PFSK-1 (cell line): Measurements from ENCODE around the gene ITGAL.

Experiments
- FOXP2 ChIP-seq: optimal IDR thresholded peaks from 2 replicates; pipeline ENCODE3; 2011; ENCODE audit warnings: borderline replicate concordance, control low read depth, inconsistent platforms; ENCODE audit not compliant: insufficient read depth; ENCODE audit errors: extremely low read length, extremely low read depth
- POLR2AphosphoS5 ChIP-seq: IDR thresholded peaks from 2 replicates; pipeline ENCODE4 v1.6.1; 2012; ENCODE audit warnings: low read depth, mild to moderate bottlenecking, control low read depth, low read length, moderate library complexity
- SIN3A ChIP-seq: IDR thresholded peaks from 2 replicates; pipeline ENCODE4 v1.6.1; 2012; ENCODE audit warnings: mild to moderate bottlenecking, low read length, moderate library complexity, borderline replicate concordance; ENCODE audit not compliant: insufficient read depth
- TAF1 ChIP-seq: IDR thresholded peaks from 2 replicates; pipeline ENCODE4 v1.6.1; 2012; ENCODE audit warnings: low read length, control low read depth, borderline replicate concordance; ENCODE audit not compliant: insufficient read depth
- TF ChIP-seq, protein P1 (sequence below), 2 experiments: IDR thresholded peaks; 2 replicates each; pipeline versions ENCODE4 v1.6.1 to v1.8.0; 2011 to 2012; ENCODE audit warnings: low read depth in 2 of 2, low read length in 2 of 2, control low read depth in 1 of 2, inconsistent platforms in 1 of 2, mild to moderate bottlenecking in 1 of 2, moderate library complexity in 1 of 2; ENCODE audit not compliant: insufficient read depth in 1 of 2

DNA sequence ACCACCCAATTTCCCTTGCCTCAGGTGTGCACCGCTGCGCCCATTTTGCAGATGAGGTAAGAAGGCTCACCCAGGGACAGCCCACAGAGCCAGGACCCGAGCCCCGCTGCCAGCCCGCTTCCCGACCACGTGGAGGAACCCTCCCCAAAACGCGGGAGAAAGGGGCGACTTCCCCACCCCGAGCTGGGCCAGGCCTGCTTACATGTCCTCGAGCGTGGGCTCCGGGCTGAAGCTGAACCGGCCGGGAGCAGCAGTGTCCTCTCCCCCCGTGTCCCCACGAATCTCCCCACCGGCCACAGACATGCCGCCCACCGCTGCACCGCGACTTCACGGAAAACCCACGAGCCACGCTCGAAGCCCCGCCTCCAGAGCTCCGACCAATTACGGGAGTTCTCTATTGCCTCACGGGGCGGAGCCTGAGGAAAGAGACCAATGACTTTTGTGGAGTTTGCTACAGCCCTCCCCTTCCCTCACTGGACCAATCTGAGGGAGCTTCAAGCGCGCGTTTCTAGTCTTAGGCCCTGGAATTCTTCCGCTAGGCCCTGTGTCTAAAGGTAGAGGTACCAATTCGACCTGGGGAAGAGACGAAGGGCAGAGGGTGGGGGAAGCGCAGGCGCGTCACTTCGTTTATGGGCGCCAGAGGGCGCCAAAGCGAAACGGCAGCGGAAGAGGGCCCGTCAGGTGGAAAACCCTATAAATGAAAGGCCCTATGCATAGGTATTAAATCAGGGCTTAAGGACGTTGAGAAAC, 42.7 kb upstream of the ITGAL start, which contains the start of gene DCTPP1:
- TF ChIP-seq TAF1 (peak; percentile 52; the same call in 1 of the 2 replicates), POLR2AphosphoS5 (peak; percentile 51; the same call in 1 of the 2 replicates), SIN3A (peak; percentile 77; the same call in 1 of the 2 replicates), FOXP2 (no peak)
- TF ChIP-seq, protein P1, sequence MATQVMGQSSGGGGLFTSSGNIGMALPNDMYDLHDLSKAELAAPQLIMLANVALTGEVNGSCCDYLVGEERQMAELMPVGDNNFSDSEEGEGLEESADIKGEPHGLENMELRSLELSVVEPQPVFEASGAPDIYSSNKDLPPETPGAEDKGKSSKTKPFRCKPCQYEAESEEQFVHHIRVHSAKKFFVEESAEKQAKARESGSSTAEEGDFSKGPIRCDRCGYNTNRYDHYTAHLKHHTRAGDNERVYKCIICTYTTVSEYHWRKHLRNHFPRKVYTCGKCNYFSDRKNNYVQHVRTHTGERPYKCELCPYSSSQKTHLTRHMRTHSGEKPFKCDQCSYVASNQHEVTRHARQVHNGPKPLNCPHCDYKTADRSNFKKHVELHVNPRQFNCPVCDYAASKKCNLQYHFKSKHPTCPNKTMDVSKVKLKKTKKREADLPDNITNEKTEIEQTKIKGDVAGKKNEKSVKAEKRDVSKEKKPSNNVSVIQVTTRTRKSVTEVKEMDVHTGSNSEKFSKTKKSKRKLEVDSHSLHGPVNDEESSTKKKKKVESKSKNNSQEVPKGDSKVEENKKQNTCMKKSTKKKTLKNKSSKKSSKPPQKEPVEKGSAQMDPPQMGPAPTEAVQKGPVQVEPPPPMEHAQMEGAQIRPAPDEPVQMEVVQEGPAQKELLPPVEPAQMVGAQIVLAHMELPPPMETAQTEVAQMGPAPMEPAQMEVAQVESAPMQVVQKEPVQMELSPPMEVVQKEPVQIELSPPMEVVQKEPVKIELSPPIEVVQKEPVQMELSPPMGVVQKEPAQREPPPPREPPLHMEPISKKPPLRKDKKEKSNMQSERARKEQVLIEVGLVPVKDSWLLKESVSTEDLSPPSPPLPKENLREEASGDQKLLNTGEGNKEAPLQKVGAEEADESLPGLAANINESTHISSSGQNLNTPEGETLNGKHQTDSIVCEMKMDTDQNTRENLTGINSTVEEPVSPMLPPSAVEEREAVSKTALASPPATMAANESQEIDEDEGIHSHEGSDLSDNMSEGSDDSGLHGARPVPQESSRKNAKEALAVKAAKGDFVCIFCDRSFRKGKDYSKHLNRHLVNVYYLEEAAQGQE (IDR thresholded peaks at IDR 0.05; ENCODE audit: insufficient read depth in 1 of 2, low read depth in 2 of 2, low read length in 2 of 2), result no peak
